ENCODE data around the gene FKBP15.
"Not testable (repeated sequence)": the region's sequence is repeated elsewhere in the genome, so short reads cannot be mapped to it uniquely, and the experiment has no call there.

FKBP15 gene

GRCh38 chr9:113139953-113140352, 81.1 kb downstream of the FKBP15 start:
- no peak overlapping the region for H3K4me3 ChIP-seq (ENCODE audit: low read depth in 1 of 2, low read length in 2 of 2)
- H3K27me3 ChIP-seq (ENCODE audit: control insufficient read depth in 1 of 2, insufficient read depth in 2 of 2, low read length in 2 of 2) = peaks cover 0 to 8% of the 10 kb centered on the region in 2 donors
- no peak overlapping the region for H3K27ac ChIP-seq (ENCODE audit: low read depth, low read length)

GRCh38 chr9:113139225-113139829, 81.8 kb downstream of the FKBP15 start:
- H3K27ac ChIP-seq (ENCODE audit: low read depth, low read length) = no peak overlapping the region
- H3K4me3 ChIP-seq (ENCODE audit: low read depth in 1 of 2, low read length in 2 of 2) = no peak overlapping the region
- H3K9ac ChIP-seq (ENCODE audit: low read depth in 1 of 2, low read length in 2 of 2) = no peak overlapping the region
- H3K27me3 ChIP-seq (ENCODE audit: control insufficient read depth in 1 of 2, insufficient read depth in 2 of 2, low read length in 2 of 2) = peaks cover 0 to 8% of the 10 kb centered on the region in 2 donors
- no peaks in the 10 kb centered on the region for H3K4me1 ChIP-seq (ENCODE audit: control insufficient read depth in 1 of 2, insufficient read depth in 2 of 2, low read length in 2 of 2)
- H3K36me3 ChIP-seq (ENCODE audit: control insufficient read depth in 1 of 2, insufficient read depth in 2 of 2, low read length in 2 of 2) = no peaks in the 10 kb centered on the region
- H3K9me3 ChIP-seq (ENCODE audit: control insufficient read depth in 1 of 2, low read length in 2 of 2) = no peaks in the 10 kb centered on the region

More at GRCh38 chr9:113139953-113140352, 81.1 kb downstream of the FKBP15 start:
- H3K36me3 ChIP-seq (ENCODE audit: control insufficient read depth in 1 of 2, insufficient read depth in 2 of 2, low read length in 2 of 2) = no peaks in the 10 kb centered on the region
- H3K9me3 ChIP-seq (ENCODE audit: control insufficient read depth in 1 of 2, low read length in 2 of 2) = no peaks in the 10 kb centered on the region
- H3K9ac ChIP-seq (ENCODE audit: low read depth in 1 of 2, low read length in 2 of 2) = no peak overlapping the region
- H3K4me1 ChIP-seq (ENCODE audit: control insufficient read depth in 1 of 2, insufficient read depth in 2 of 2, low read length in 2 of 2) = no peaks in the 10 kb centered on the region

- Histone ChIP-seq H3K9ac (ENCODE audit: low read depth in 1 of 2, low read length in 2 of 2) (no peak overlapping the region), H3K27me3 (ENCODE audit: control insufficient read depth in 1 of 2, insufficient read depth in 2 of 2, low read length in 2 of 2) (peaks cover 0 to 8% of the 10 kb centered on the region in 2 donors), H3K27ac (ENCODE audit: low read depth, low read length) (no peak overlapping the region), H3K4me3 (ENCODE audit: low read depth in 1 of 2, low read length in 2 of 2) (no peak overlapping the region), H3K9me3 (ENCODE audit: control insufficient read depth in 1 of 2, low read length in 2 of 2) (no peaks in the 10 kb centered on the region), H3K4me1 (ENCODE audit: control insufficient read depth in 1 of 2, insufficient read depth in 2 of 2, low read length in 2 of 2) (no peaks in the 10 kb centered on the region), H3K36me3 (ENCODE audit: control insufficient read depth in 1 of 2, insufficient read depth in 2 of 2, low read length in 2 of 2) (no peaks in the 10 kb centered on the region)
These were observed 82.3 kb downstream of the FKBP15 start for GRCh38 chr9:113138760-113139159.

- Histone ChIP-seq H3K4me1 (ENCODE audit: control insufficient read depth in 1 of 2, insufficient read depth in 2 of 2, low read length in 2 of 2) (no peaks in the 10 kb centered on the region), H3K27ac (ENCODE audit: low read depth, low read length) (no peak overlapping the region), H3K9ac (ENCODE audit: low read depth in 1 of 2, low read length in 2 of 2) (no peak overlapping the region), H3K36me3 (ENCODE audit: control insufficient read depth in 1 of 2, insufficient read depth in 2 of 2, low read length in 2 of 2) (no peaks in the 10 kb centered on the region), H3K4me3 (ENCODE audit: low read depth in 1 of 2, low read length in 2 of 2) (no peak overlapping the region), H3K27me3 (ENCODE audit: control insufficient read depth in 1 of 2, insufficient read depth in 2 of 2, low read length in 2 of 2) (peaks cover 0 to 4% of the 10 kb centered on the region in 2 donors), H3K9me3 (ENCODE audit: control insufficient read depth in 1 of 2, low read length in 2 of 2) (no peaks in the 10 kb centered on the region)
These were observed 83.6 kb downstream of the FKBP15 start for GRCh38 chr9:113137196-113138168.

DNA sequence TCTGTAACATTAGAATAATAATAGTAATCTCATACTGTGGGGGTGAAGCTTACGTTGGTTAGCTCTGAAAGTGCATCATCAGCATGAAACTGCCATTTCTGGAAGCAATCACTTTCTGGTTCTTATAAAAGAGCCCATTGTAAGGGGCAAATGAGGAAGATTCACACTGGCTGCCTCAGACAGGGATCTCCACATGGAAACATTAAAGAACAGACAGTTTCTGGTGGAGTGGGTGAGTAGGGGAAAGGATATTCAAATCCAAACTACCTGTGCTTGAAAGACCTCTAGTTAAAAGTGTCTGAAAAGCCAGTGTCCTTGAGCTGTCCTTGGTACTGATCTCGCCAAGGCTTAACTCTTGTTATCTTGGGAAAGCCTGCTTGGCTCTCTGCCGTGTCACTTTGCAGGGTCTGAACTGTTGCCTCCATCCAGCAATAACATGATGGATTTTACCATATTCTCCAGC, 89.4 kb downstream of the FKBP15 start:
- Histone ChIP-seq H3K4me1 (ENCODE audit: control insufficient read depth in 1 of 2, insufficient read depth in 2 of 2, low read length in 2 of 2) (no peaks in the 10 kb centered on the region), H3K27ac (ENCODE audit: low read depth, low read length) (no peak overlapping the region), H3K9me3 (ENCODE audit: control insufficient read depth in 1 of 2, low read length in 2 of 2) (no peaks in the 10 kb centered on the region), H3K27me3 (ENCODE audit: control insufficient read depth in 1 of 2, insufficient read depth in 2 of 2, low read length in 2 of 2) (no peaks in the 10 kb centered on the region), H3K36me3 (ENCODE audit: control insufficient read depth in 1 of 2, insufficient read depth in 2 of 2, low read length in 2 of 2) (no peaks in the 10 kb centered on the region), H3K4me3 (ENCODE audit: low read depth in 1 of 2, low read length in 2 of 2) (no peak overlapping the region), H3K9ac (ENCODE audit: low read depth in 1 of 2, low read length in 2 of 2) (no peak overlapping the region)

DNA sequence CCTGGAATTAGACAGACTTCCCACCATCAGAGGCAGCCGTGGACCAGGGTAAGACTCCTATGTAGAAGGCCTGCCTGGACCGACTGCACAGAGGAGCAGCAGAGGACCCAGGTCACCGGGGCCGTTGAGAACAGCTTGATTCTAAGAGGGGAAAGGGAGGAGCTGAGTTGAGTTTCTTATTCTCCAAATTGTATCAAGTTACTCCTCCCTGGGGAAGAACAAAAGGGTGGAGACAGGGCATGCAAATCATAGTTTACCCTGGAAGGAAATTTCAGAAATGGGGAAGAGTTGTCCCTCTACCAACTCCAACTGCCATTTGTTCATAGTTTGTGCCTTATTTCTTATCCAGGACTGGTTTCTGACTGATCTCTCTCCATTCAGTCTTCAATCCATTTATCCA, 91.2 kb downstream of the FKBP15 start:
- H3K9ac ChIP-seq (ENCODE audit: low read depth in 1 of 2, low read length in 2 of 2) = no peak overlapping the region
- no peaks in the 10 kb centered on the region for H3K9me3 ChIP-seq (ENCODE audit: control insufficient read depth in 1 of 2, low read length in 2 of 2)
- no peak overlapping the region for H3K27ac ChIP-seq (ENCODE audit: low read depth, low read length)
- H3K4me1 ChIP-seq (ENCODE audit: control insufficient read depth in 1 of 2, insufficient read depth in 2 of 2, low read length in 2 of 2) = no peaks in the 10 kb centered on the region
- H3K4me3 ChIP-seq (ENCODE audit: low read depth in 1 of 2, low read length in 2 of 2) = no peak overlapping the region
- H3K36me3 ChIP-seq (ENCODE audit: control insufficient read depth in 1 of 2, insufficient read depth in 2 of 2, low read length in 2 of 2) = no peaks in the 10 kb centered on the region
- no peaks in the 10 kb centered on the region for H3K27me3 ChIP-seq (ENCODE audit: control insufficient read depth in 1 of 2, insufficient read depth in 2 of 2, low read length in 2 of 2)

DNA sequence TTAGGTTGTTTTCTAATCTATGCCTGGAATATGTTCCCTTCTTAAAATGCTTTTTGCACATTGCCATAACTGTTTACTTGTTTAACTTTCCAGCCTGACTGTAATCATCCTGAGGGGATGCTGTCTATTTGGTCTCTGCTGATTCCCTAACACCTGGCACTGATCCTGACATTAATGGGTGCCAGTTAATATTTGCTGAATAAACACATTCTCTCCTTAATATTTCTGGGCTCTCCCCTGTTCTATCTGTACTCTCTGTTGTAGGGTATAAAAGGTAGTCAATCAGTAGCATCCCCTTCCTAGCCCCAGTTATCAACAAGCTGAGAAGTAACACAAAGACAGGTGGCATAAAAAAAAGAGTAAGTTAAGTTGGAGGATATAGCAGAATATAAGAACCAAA, 91.6 kb downstream of the FKBP15 start:
- no peak overlapping the region for H3K9ac ChIP-seq (ENCODE audit: low read depth in 1 of 2, low read length in 2 of 2)
- H3K27me3 ChIP-seq (ENCODE audit: control insufficient read depth in 1 of 2, insufficient read depth in 2 of 2, low read length in 2 of 2) = no peaks in the 10 kb centered on the region
- no peaks in the 10 kb centered on the region for H3K36me3 ChIP-seq (ENCODE audit: control insufficient read depth in 1 of 2, insufficient read depth in 2 of 2, low read length in 2 of 2)
- H3K27ac ChIP-seq (ENCODE audit: low read depth, low read length) = no peak overlapping the region
- H3K4me3 ChIP-seq (ENCODE audit: low read depth in 1 of 2, low read length in 2 of 2) = no peak overlapping the region
- no peaks in the 10 kb centered on the region for H3K4me1 ChIP-seq (ENCODE audit: control insufficient read depth in 1 of 2, insufficient read depth in 2 of 2, low read length in 2 of 2)
- no peaks in the 10 kb centered on the region for H3K9me3 ChIP-seq (ENCODE audit: control insufficient read depth in 1 of 2, low read length in 2 of 2)

- Histone ChIP-seq H3K4me1 (ENCODE audit: control insufficient read depth in 1 of 2, insufficient read depth in 2 of 2, low read length in 2 of 2) (no peaks in the 10 kb centered on the region), H3K9me3 (ENCODE audit: control insufficient read depth in 1 of 2, low read length in 2 of 2) (no peaks in the 10 kb centered on the region), H3K9ac (ENCODE audit: low read depth in 1 of 2, low read length in 2 of 2) (no peak overlapping the region)
These were observed 95.6 kb downstream of the FKBP15 start for GRCh38 chr9:113125386-113126035.

DNA sequence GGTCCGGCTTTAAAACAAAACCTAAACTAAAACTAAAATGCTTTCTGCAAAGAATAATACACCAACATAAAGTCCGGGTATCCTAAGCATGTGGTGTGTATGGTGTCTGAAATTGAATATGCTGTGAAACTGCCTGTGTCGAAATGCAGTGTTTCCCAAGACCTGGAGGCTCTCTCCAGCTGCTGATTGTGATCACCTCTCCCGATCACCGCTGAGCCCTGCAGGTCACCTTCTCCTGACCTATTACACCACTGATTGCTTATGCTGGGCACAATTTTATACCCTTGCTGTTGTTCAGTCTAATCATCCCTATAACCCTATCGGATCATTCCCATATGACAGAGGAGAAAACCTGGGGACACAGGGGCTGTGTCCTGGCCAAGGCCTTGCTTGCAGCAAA, 102.2 kb downstream of the FKBP15 start:
- H3K36me3 ChIP-seq (ENCODE audit: control insufficient read depth in 1 of 2, insufficient read depth in 2 of 2, low read length in 2 of 2); H3K9me3 ChIP-seq (ENCODE audit: control insufficient read depth in 1 of 2, low read length in 2 of 2); H3K4me1 ChIP-seq (ENCODE audit: control insufficient read depth in 1 of 2, insufficient read depth in 2 of 2, low read length in 2 of 2); H3K27me3 ChIP-seq (ENCODE audit: control insufficient read depth in 1 of 2, insufficient read depth in 2 of 2, low read length in 2 of 2); H3K9ac ChIP-seq (ENCODE audit: low read depth in 1 of 2, low read length in 2 of 2); H3K27ac ChIP-seq (ENCODE audit: low read depth, low read length); H3K4me3 ChIP-seq (ENCODE audit: low read depth in 1 of 2, low read length in 2 of 2): not testable (repeated sequence)

More at GRCh38 chr9:113125386-113126035, 95.6 kb downstream of the FKBP15 start:
- Histone ChIP-seq H3K27ac (ENCODE audit: low read depth, low read length) (no peak overlapping the region), H3K4me3 (ENCODE audit: low read depth in 1 of 2, low read length in 2 of 2) (no peak overlapping the region), H3K36me3 (ENCODE audit: control insufficient read depth in 1 of 2, insufficient read depth in 2 of 2, low read length in 2 of 2) (no peaks in the 10 kb centered on the region), H3K27me3 (ENCODE audit: control insufficient read depth in 1 of 2, insufficient read depth in 2 of 2, low read length in 2 of 2) (no peaks in the 10 kb centered on the region)
